OCI-LY7 (cell line): Measurements from ENCODE around the gene LAGE3. TPM values are rescaled to one million over a fixed set of nuclear protein-coding genes. Genes with fewer than 3 reads are reported as not detected.

Experiments
- BruUV-seq: library from RNA; stranded (reverse); fragments of 400-500 nt; replicated peaks from 2 replicates; lab custom pipeline; 2021; lab: Mats Ljungman, UMichigan
- CTCF ChIA-PET: fragments of 300-600 bp; sonication (Branson Sonifier 250); formaldehyde crosslinking; loops from one replicate; lab custom pipeline; 2022; ENCODE audit warnings: antibody characterized with exemption; ENCODE audit not compliant: unreplicated experiment; lab: Charles Lee
- POLR2A ChIA-PET: fragments of 300-600 bp; sonication (Branson Sonifier 250); formaldehyde crosslinking; loops from one replicate; lab custom pipeline; 2022; ENCODE audit warnings: antibody characterized with exemption; lab: Charles Lee
- DNase-seq: peaks from one replicate; pipeline ENCODE4 v3.0.0-alpha.2; 2015; ENCODE audit warnings: low spot score
- H2AFZ ChIP-seq: fragments of 200-600 bp; sonication (generic), shearing (Covaris generic); 2 replicates; pipeline ENCODE4 v1.6.1; 2014; ENCODE audit warnings: mild to moderate bottlenecking, antibody characterized with exemption, low read length, moderate library complexity
- H3K27ac ChIP-seq: fragments of 200-600 bp; sonication (generic); 2 replicates; pipeline ENCODE4 v1.5.1; 2014; ENCODE audit warnings: mixed run types, low read depth, mild to moderate bottlenecking, moderate library complexity, low read length, inconsistent platforms; ENCODE audit not compliant: poor library complexity, severe bottlenecking
- H3K36me3 ChIP-seq: fragments of 200-600 bp; sonication (generic); 2 replicates; pipeline ENCODE4 v1.6.1; 2014; ENCODE audit warnings: mild to moderate bottlenecking, antibody characterized with exemption, low read length, moderate library complexity, mixed read lengths; ENCODE audit not compliant: insufficient read depth
- H3K4me1 ChIP-seq: fragments of 200-600 bp; sonication (generic); 2 replicates; pipeline ENCODE4 v1.5.1; 2014; ENCODE audit warnings: mild to moderate bottlenecking, low read length; ENCODE audit not compliant: insufficient read depth, poor library complexity, severe bottlenecking
- H3K4me2 ChIP-seq: fragments of 200-600 bp; sonication (generic); 2 replicates; pipeline ENCODE4 v1.6.1; 2014; ENCODE audit warnings: mild to moderate bottlenecking, low read length
- H3K4me3 ChIP-seq: fragments of 200-600 bp; sonication (generic); 2 replicates; pipeline ENCODE4 v1.5.1; 2014; ENCODE audit warnings: mild to moderate bottlenecking, low read depth, low read length; ENCODE audit not compliant: poor library complexity, severe bottlenecking
- H3K79me2 ChIP-seq: fragments of 200-600 bp; sonication (generic); 2 replicates; pipeline ENCODE4 v1.6.1; 2016; ENCODE audit warnings: low read depth, mild to moderate bottlenecking, low read length, moderate library complexity, mixed read lengths; ENCODE audit not compliant: insufficient read depth
- H3K9me2 ChIP-seq: fragments of 200-600 bp; sonication (generic); 2 replicates; pipeline ENCODE4 v1.6.1; 2016; ENCODE audit warnings: mild to moderate bottlenecking, low read length, mixed read lengths; ENCODE audit not compliant: insufficient read depth
- H3K9me3 ChIP-seq: fragments of 200-600 bp; sonication (generic); 2 replicates; pipeline ENCODE4 v1.6.1; 2014; ENCODE audit warnings: mild to moderate bottlenecking, mixed run types, low read length, mixed read lengths
- H4K20me1 ChIP-seq: fragments of 200-600 bp; sonication (generic); 2 replicates; pipeline ENCODE4 v1.6.1; 2014; ENCODE audit warnings: mild to moderate bottlenecking, antibody characterized with exemption, low read length, moderate library complexity, mixed read lengths; ENCODE audit not compliant: insufficient read depth
- CTCF ChIP-seq: fragments of 200-600 bp; sonication (generic); conservative IDR thresholded peaks from 2 replicates; pipeline ENCODE4 v1.5.1; 2014; ENCODE audit warnings: mild to moderate bottlenecking, antibody characterized with exemption, low read length, moderate library complexity, mixed read lengths
- EZH2phosphoT487 ChIP-seq: fragments of 200-600 bp; sonication (generic); IDR thresholded peaks from 2 replicates; pipeline ENCODE4 v1.6.1; 2018; ENCODE audit warnings: low read depth, borderline replicate concordance, mild to moderate bottlenecking, mixed run types, antibody characterized with exemption, low read length, moderate library complexity, mixed read lengths
- intact Hi-C: fragments of 100-400 bp; cut with micrococcal nuclease; formaldehyde crosslinking; loops from one replicate; pipeline ENCODE4 v1.10.0; 2022; ENCODE audit not compliant: unreplicated experiment
- total RNA-seq, 2 experiments: library from RNA; depleted of rRNA in 1 of 2; stranded (reverse); fragments of >200 nt in 1 of 2; shearing (Covaris generic) in 1 of 2; gene quantifications; 2 replicates each; pipeline ENCODE4 v1.2.3, GENCODE V29; 2014 to 2022

The LAGE3 gene
- total RNA-seq, 2 experiments from 2014 or later = 40.6 to 70.1 TPM

GRCh38 chrX:154525606-154526490, 46.8 kb upstream of the LAGE3 start:
- H4K20me1 ChIP-seq = no peaks in the 10 kb centered on the region
- ChIA-PET CTCF (interaction anchor here (1.3 kb wide), 1 partner anchor 35 kb away, joined by 3 read pairs; the partner anchor contains the start of gene SLC10A3), POLR2A (no interaction called here)
- H3K9me2 ChIP-seq = no peaks in the 10 kb centered on the region
- intact Hi-C loops = loop anchor here (5.0 kb wide), 1 partner anchor 39 kb away; the partner anchor contains the start of gene UBL4A
- TF ChIP-seq EZH2phosphoT487 (no peak), CTCF (no peak)
- H3K79me2 ChIP-seq = no peaks in the 10 kb centered on the region
- DNase-seq = no peak
- no TSS peak for BruUV-seq
- H3K4me1 ChIP-seq = peaks cover 12% of the 10 kb centered on the region
- no peak overlapping the region for H3K27ac ChIP-seq
- H3K36me3 ChIP-seq = no peaks in the 10 kb centered on the region
- no peak overlapping the region for H2AFZ ChIP-seq
- no peak overlapping the region for H3K4me2 ChIP-seq
- no peaks in the 10 kb centered on the region for H3K9me3 ChIP-seq
- no peak overlapping the region for H3K4me3 ChIP-seq

- no peak overlapping the region for H3K4me2 ChIP-seq
- H2AFZ ChIP-seq = no peak overlapping the region
- no TSS peak for BruUV-seq
- no peak overlapping the region for H3K4me3 ChIP-seq
- H3K79me2 ChIP-seq = no peaks in the 10 kb centered on the region
- H4K20me1 ChIP-seq = no peaks in the 10 kb centered on the region
- H3K4me1 ChIP-seq = peaks cover 13% of the 10 kb centered on the region
- no peak overlapping the region for H3K27ac ChIP-seq
- TF ChIP-seq CTCF = no peak
- no peak for TF ChIP-seq EZH2phosphoT487
- H3K9me2 ChIP-seq = no peaks in the 10 kb centered on the region
- ChIA-PET POLR2A (no interaction called here), CTCF (no interaction called here)
- intact Hi-C loops = loop anchor here (5.0 kb wide), 1 partner anchor 42 kb away; the partner anchor contains the start of gene LAGE3
- no peaks in the 10 kb centered on the region for H3K9me3 ChIP-seq
- DNase-seq = no peak
- no peaks in the 10 kb centered on the region for H3K36me3 ChIP-seq
Measured at GRCh38 chrX:154519389-154519788, 40.3 kb upstream of the LAGE3 start.
